ENCODE data around the gene SPRED1.

DNA sequence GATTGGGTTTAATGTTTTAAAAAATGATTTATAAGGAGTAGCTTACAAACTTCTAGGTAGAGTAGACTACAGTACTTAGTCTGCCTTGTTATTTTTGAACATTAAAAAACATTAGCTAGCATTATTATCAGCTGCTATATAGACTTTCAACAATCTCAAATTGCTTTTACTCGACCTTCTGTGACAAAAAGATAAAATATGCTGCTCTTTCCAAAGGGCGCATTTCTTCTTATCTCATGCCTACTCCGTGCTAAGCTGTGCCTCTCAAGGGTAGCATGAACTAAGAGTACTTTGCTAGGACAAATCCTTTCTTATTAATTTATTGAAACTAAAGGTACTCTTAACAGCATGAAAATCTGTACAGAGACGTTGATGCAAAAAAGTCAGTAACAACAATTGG, 71.3 kb downstream of the SPRED1 start:
- TF ChIP-seq TCF12 (IDR thresholded peaks at IDR 0.05; ENCODE audit: low read depth, low read length) (no peak), BCL11A (IDR thresholded peaks at IDR 0.05; ENCODE audit: low read depth, low read length) (no peak), YY1 (IDR thresholded peaks at IDR 0.05; ENCODE audit: low read depth, low read length) (no peak)
